ENCODE measurements around the gene SLC22A23.

The SLC22A23 gene

DNA sequence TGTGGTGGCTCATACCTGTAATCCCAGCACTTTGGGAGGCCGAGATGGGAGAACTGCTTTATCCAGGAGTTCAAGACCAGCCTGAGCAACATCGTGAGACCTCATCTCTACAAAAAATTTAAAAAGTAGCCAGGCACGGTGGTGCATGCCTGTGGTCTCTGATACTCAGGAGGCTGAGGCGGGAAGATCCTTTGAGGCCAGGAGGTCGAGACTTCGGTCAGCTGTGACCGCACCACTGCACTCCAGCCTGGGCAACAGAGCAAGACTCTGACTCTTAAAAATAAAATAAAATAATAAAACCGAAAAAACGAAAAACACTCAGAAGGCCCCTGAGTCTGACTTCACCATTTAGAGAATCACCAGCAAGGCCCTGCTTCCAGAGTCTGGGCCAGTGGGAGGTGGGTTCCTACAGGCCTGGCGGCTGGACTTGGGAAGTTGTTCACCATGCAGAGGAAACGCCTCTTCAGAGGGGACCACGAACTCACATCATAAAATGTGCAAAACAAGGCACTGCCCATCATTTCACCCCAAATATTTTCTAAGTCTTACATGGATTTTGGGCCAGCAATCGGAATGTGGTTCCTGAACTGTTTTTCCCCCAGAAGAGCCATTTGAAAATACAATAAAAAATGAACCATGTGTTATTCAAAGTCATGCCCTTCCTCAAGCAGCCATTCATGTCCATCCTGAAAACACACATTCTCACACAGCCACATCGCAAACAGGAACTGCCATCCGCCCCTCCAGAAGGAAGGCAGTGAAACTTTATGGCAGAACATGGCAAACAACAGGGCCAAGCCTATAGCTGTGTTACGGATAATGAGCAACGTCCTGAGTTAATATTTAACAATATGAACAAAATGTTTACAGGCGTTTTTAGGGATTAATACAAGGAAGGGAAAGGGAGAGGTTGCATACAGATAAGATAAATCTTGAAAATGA lies 57.8 kb downstream of the SLC22A23 start:
- no peak for TF ChIP-seq Cebpa-rat (IDR thresholded peaks at IDR 0.05)
- Histone ChIP-seq H3K4me1 (peaks cover 0 to 16% (median 7%) of the 10 kb centered on the region in 10 experiments; a peak in 7 of 20 replicates), H3K4me3 (no peak overlapping the region), H3K9me3 (replicated peaks in 1 of 11) (no peaks in the 10 kb centered on the region), H3K27ac (no peak overlapping the region), H3K27me3 (no peaks in the 10 kb centered on the region), H4K20me1 (no peaks in the 10 kb centered on the region), H3K4me2 (no peak overlapping the region), H3K9ac (no peak overlapping the region), H3K36me3 (no peaks in the 10 kb centered on the region)

GRCh38 chr6:3398165-3398562 lies 58.7 kb downstream of the SLC22A23 start:
- Histone ChIP-seq H3K4me3 (no peak overlapping the region), H3K36me3 (no peaks in the 10 kb centered on the region), H4K20me1 (no peaks in the 10 kb centered on the region), H3K9ac (no peak overlapping the region), H3K27me3 (no peaks in the 10 kb centered on the region), H3K4me1 (peaks cover 0 to 11% (median under 1%) of the 10 kb centered on the region in 10 experiments; a peak in 4 of 20 replicates), H3K9me3 (replicated peaks in 1 of 11) (no peaks in the 10 kb centered on the region), H3K4me2 (no peak overlapping the region), H3K27ac (no peak overlapping the region)
- TF ChIP-seq Cebpa-rat (IDR thresholded peaks at IDR 0.05), result no peak

- peaks cover 0 to 11% (median 0%) of the 10 kb centered on the region in 10 experiments; a peak in 4 of 20 replicates for H3K4me1 ChIP-seq
- TF ChIP-seq Cebpa-rat (IDR thresholded peaks at IDR 0.05), result no peak
Observed at GRCh38 chr6:3397229-3398164, 59.4 kb downstream of the SLC22A23 start.

DNA sequence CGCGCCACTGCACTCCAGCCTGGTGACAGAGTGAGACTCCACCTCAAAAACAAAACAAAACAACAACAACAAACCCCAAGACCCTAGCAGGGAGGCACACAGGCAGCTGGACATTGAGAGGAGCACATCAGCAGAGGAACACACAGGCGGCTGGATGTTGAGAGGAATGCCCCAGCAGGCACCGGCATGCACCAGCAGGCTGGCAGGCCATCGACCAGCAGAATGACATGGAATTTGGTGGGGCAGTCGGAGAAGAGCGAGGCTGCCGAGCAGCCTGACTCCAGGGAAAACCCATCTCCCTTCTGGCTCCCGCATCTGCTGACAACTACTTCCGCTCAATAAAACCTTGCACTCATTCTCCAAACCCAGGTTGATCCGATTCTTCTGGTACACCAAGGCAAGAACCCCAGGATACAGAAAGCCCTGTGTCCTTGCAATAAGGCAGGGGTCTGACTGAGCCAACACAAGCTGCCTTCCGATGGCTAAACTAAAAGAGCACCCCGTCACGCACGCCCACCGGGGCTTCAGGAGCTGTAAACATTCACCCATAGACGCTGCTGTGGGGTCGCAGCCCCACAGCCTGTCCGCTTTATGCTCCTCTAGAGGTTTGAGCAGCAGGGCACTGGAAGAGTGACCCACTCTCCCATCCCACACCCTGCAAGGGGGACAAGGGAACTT lies 60.2 kb downstream of the SLC22A23 start:
- Histone ChIP-seq H4K20me1 (no peaks in the 10 kb centered on the region), H3K4me3 (no peak overlapping the region), H3K4me2 (no peak overlapping the region), H3K36me3 (no peaks in the 10 kb centered on the region), H3K27ac (no peak overlapping the region), H3K27me3 (no peaks in the 10 kb centered on the region), H3K9me3 (replicated peaks in 1 of 11) (no peaks in the 10 kb centered on the region), H3K4me1 (peaks cover 0 to 19% (median 0%) of the 10 kb centered on the region in 10 experiments; a peak in 4 of 20 replicates), H3K9ac (no peak overlapping the region)
- TF ChIP-seq Cebpa-rat (IDR thresholded peaks at IDR 0.05), result no peak

More at GRCh38 chr6:3397229-3398164, 59.4 kb downstream of the SLC22A23 start:
- H3K4me2 ChIP-seq, result no peak overlapping the region
- no peaks in the 10 kb centered on the region for H3K27me3 ChIP-seq
- no peak overlapping the region for H3K4me3 ChIP-seq
- H3K27ac ChIP-seq, result no peak overlapping the region
- H3K36me3 ChIP-seq, result no peaks in the 10 kb centered on the region
- H3K9me3 ChIP-seq (replicated peaks in 1 of 11), result no peaks in the 10 kb centered on the region
- no peak overlapping the region for H3K9ac ChIP-seq
- no peaks in the 10 kb centered on the region for H4K20me1 ChIP-seq

- Histone ChIP-seq H3K4me1 (peaks cover 0 to 21% (median 0%) of the 10 kb centered on the region in 10 experiments; a peak in 4 of 20 replicates), H3K4me2 (no peak overlapping the region), H3K27ac (no peak overlapping the region), H3K27me3 (no peaks in the 10 kb centered on the region), H3K36me3 (no peaks in the 10 kb centered on the region), H3K4me3 (no peak overlapping the region), H3K9ac (no peak overlapping the region), H3K9me3 (replicated peaks in 1 of 11) (no peaks in the 10 kb centered on the region), H4K20me1 (no peaks in the 10 kb centered on the region)
- no peak for TF ChIP-seq Cebpa-rat (IDR thresholded peaks at IDR 0.05)
Observed at GRCh38 chr6:3394671-3395070, 62.2 kb downstream of the SLC22A23 start.

- no peaks in the 10 kb centered on the region for H3K27me3 ChIP-seq
- no peak overlapping the region for H3K4me3 ChIP-seq
- H3K36me3 ChIP-seq, result no peaks in the 10 kb centered on the region
- no peak overlapping the region for H3K4me2 ChIP-seq
- H3K27ac ChIP-seq, result no peak overlapping the region
- peaks cover 0 to 25% (median 0%) of the 10 kb centered on the region in 10 experiments; a peak in 4 of 20 replicates for H3K4me1 ChIP-seq
- H4K20me1 ChIP-seq, result no peaks in the 10 kb centered on the region
- no peak overlapping the region for H3K9ac ChIP-seq
- TF ChIP-seq Cebpa-rat (IDR thresholded peaks at IDR 0.05), result no peak
- no peaks in the 10 kb centered on the region for H3K9me3 ChIP-seq (replicated peaks in 1 of 11)
Observed at GRCh38 chr6:3393836-3394202, 63.0 kb downstream of the SLC22A23 start.

DNA sequence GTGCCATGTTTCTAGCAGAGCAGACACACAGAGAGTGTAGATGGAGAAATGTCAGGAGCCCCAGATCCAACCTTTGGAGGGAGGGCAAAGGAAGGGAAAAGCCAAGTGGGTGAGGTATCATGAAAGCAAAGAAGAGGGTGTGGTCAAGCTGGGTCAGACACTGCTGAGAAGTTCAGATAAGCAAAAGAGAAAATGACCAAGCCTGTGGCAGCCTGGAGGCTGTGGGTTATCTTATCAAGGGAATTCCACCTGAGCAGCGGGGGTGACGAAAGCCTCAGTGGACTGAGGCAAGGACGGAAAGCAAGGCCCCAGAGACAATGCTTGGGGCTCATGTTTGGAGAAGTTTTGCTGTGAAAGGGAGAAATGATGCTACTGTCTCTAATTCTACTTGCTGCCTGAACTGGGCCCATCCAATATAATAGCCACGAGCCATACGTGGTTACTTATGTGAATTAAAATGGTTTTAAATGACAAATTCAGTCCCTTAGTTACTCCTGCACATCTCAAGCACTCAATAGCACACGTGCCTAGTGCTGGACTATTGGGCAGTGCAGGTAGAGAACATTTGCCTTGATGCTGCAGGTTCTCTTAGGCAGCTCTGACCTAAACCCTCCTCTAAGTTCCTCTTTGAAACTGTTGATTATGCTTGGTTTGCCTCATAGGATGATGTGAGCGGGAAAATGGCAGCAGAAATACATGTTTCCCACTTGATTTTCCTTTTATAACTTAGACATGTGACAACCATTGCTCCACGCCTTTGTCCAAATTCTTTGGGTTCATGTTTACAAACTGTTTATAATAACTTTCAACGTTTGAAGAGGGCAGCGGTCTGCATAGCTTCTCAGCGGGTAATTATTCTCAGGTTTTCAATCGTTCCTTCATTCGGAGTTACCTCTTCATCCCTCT lies 63.7 kb downstream of the SLC22A23 start:
- Histone ChIP-seq H3K4me2 (peak overlapping the region in 2 of 11 experiments; percentile 10 to 62; a peak in 2 of 22 replicates), H3K9ac (no peak overlapping the region), H3K27ac (no peak overlapping the region), H3K9me3 (replicated peaks in 1 of 11) (no peaks in the 10 kb centered on the region), H3K4me1 (peaks cover 0 to 25% (median 0%) of the 10 kb centered on the region in 10 experiments; a peak in 4 of 20 replicates), H3K4me3 (no peak overlapping the region), H3K27me3 (no peaks in the 10 kb centered on the region), H3K36me3 (no peaks in the 10 kb centered on the region), H4K20me1 (no peaks in the 10 kb centered on the region)
- TF ChIP-seq Cebpa-rat (IDR thresholded peaks at IDR 0.05), result no peak

- no peak for TF ChIP-seq Cebpa-rat (IDR thresholded peaks at IDR 0.05)
- Histone ChIP-seq H3K4me2 (peak overlapping the region in 2 of 11 experiments; percentile 10 to 62; a peak in 4 of 22 replicates), H4K20me1 (no peaks in the 10 kb centered on the region), H3K36me3 (0 out of 22 replicates have a peak, but pooled peaks cover 0 to 2% (median 0%) of the 10 kb centered on the region in 11 experiments), H3K9me3 (replicated peaks in 1 of 11) (no peaks in the 10 kb centered on the region), H3K4me1 (peaks cover 0 to 25% (median 0%) of the 10 kb centered on the region in 10 experiments; a peak in 4 of 20 replicates), H3K27ac (no peak overlapping the region), H3K27me3 (no peaks in the 10 kb centered on the region), H3K9ac (no peak overlapping the region), H3K4me3 (no peak overlapping the region)
Observed at GRCh38 chr6:3391902-3392458, 64.9 kb downstream of the SLC22A23 start.

Data from BLaER1 treated with 17β-estradiol and CSF1 and Interleukin-3, amounts not matched to agents 10 nM and 100 nM (cell line).